Sigmoid colon (tissue), 7 donors: Measurements from ENCODE around the gene ROPN1. TPM values are rescaled to one million over a fixed set of nuclear protein-coding genes. Genes with fewer than 3 reads are reported as not detected.

ENCODE experiments used
- DNase-seq: peaks from one replicate; pipeline ENCODE4 v3.0.0-alpha.2; 2019
- H3K27ac ChIP-seq, 4 donors: fragments of 200-600 bp; sonication (generic); one replicate each; pipeline ENCODE4 v1.5.1; 2016 to 2019; ENCODE audit warnings: mild to moderate bottlenecking in 1 of 4
- H3K27me3 ChIP-seq, 3 donors: fragments of 200-600 bp; sonication (generic); one replicate each; pipeline ENCODE4 v1.5.1; 2019; ENCODE audit warnings: mild to moderate bottlenecking in 1 of 3
- H3K36me3 ChIP-seq, 4 donors: fragments of 200-600 bp; sonication (generic); one replicate each; pipeline ENCODE4 v1.5.1; 2016 to 2019
- H3K4me1 ChIP-seq, 4 donors: fragments of 200-600 bp; sonication (generic); one replicate each; pipeline ENCODE4 v1.5.1; 2017 to 2019
- H3K4me3 ChIP-seq, 4 donors: fragments of 200-600 bp; sonication (generic); one replicate each; pipeline ENCODE4 v1.5.1; 2017 to 2019; ENCODE audit warnings: mild to moderate bottlenecking in 2 of 4, moderate library complexity in 1 of 4
- H3K9me3 ChIP-seq, 4 donors: fragments of 200-600 bp in 3 of 4; sonication (generic) in 3 of 4; one replicate each; pipeline versions ENCODE4 v1.5.1 to v1.6.1; 2013 to 2019
- EP300 ChIP-seq, 4 donors: sonication (generic); formaldehyde crosslinking; IDR thresholded peaks; one replicate each; pipeline ENCODE4 v1.6.1; 2017; ENCODE audit warnings: antibody characterized with exemption in 4 of 4
- POLR2A ChIP-seq, 2 donors: fragments of 450-650 bp; IDR thresholded peaks; one replicate each; pipeline ENCODE4 v1.6.1; 2016; ENCODE audit warnings: antibody characterized with exemption in 2 of 2, mild to moderate bottlenecking in 2 of 2, moderate library complexity in 2 of 2
- POLR2AphosphoS5 ChIP-seq, 4 donors: sonication (generic); formaldehyde crosslinking; IDR thresholded peaks; one replicate each; pipeline ENCODE4 v1.6.1; 2017; ENCODE audit warnings: antibody characterized with exemption in 4 of 4
- WGBS, 2 donors: extraction: QIAGEN DNeasy Blood & Tissue Kit; methylation state at CpG; one replicate each; pipeline ENCODE4 v1.1.7; 2013; 5-methylcytosine and 5-hydroxymethylcytosine counted together
- intact Hi-C: fragments of 100-400 bp; cut with DNase I; formaldehyde crosslinking; loops from one replicate; pipeline ENCODE4 v1.15.1; 2023
- polyA plus RNA-seq, 3 donors: library from polyadenylated mRNA; stranded (reverse); fragments of 200-250 nt; gene quantifications; one replicate each; pipeline ENCODE4 v1.2.3, GENCODE V29; 2013
- total RNA-seq, 4 donors: library from RNA; depleted of rRNA; stranded (reverse); fragments of >200 nt; gene quantifications; one replicate each; pipeline ENCODE4 v1.1.0, GENCODE V29; 2016
- TF ChIP-seq, protein P1 (sequence below), 4 experiments: fragments of 450-650 bp in 3 of 4; fragments of 200-600 bp in 1 of 4; IDR thresholded peaks; one replicate each; pipeline ENCODE4 v1.5.1; 2016 to 2019; ENCODE audit warnings: antibody characterized with exemption in 4 of 4, mild to moderate bottlenecking in 3 of 4, moderate library complexity in 2 of 4
- donor health status: healthy with polysubstance abuse.
- donor health status: Bipolar disorder and iron deficiency.
- donor health status: healthy.

The ROPN1 gene
- total and polyA plus RNA-seq, 7 donors, result 0.44 to 1.8 (median 1.2) TPM; not detected in 4

DNA sequence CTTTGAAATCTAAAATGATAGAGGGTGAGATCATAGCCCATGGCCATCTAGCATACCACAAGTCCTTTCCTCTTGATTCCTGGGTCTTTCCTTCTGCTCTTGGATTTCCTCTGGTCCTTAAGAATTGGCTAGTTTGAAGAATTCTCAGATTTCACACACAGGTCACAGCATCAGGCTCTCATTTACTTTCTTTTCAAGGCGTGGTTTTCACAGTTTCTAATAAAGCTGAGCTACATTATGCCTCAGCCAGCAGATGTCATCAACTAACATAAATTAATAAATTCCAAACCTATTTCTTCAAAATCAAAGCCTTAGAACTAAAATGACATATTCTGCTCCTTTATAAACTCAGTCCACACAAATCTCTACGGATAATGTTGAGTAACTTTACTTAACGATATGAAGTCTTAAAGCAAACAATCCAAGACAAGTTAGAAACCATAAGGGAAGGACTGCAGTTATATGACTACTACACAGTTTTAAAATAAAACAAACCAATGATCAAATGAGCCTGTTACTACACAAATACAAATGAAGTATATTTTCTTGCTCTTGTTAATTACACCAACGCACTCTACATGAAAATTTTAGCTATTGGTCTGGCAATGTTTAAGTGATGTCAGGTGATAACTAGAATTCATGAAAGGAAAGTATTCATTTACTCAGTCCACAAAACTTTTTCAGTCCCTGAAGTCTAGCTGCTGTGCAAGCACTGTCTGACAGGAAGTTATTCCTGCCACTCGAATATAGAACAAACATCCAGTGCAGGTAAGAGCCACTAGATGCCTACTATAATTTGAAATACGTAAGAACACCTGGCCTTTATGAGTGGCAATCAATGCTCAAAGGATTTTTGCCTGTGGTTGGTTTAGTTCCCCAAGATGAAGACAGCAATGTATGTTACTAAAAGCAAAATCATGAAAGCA is 40.1 kb downstream of the ROPN1 start:
- Histone ChIP-seq H3K27me3 (no peaks in the 10 kb centered on the region), H3K4me1 (no peaks in the 10 kb centered on the region), H3K9me3 (no peaks in the 10 kb centered on the region), H3K36me3 (peaks cover 0 to 69% (median 19%) of the 10 kb centered on the region in 4 donors), H3K4me3 (no peak overlapping the region), H3K27ac (no peak overlapping the region)
- TF ChIP-seq EP300 (IDR thresholded peaks at IDR 0.05), result no peak
- TF ChIP-seq, protein P1, sequence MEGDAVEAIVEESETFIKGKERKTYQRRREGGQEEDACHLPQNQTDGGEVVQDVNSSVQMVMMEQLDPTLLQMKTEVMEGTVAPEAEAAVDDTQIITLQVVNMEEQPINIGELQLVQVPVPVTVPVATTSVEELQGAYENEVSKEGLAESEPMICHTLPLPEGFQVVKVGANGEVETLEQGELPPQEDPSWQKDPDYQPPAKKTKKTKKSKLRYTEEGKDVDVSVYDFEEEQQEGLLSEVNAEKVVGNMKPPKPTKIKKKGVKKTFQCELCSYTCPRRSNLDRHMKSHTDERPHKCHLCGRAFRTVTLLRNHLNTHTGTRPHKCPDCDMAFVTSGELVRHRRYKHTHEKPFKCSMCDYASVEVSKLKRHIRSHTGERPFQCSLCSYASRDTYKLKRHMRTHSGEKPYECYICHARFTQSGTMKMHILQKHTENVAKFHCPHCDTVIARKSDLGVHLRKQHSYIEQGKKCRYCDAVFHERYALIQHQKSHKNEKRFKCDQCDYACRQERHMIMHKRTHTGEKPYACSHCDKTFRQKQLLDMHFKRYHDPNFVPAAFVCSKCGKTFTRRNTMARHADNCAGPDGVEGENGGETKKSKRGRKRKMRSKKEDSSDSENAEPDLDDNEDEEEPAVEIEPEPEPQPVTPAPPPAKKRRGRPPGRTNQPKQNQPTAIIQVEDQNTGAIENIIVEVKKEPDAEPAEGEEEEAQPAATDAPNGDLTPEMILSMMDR (IDR thresholded peaks at IDR 0.05), result no peak
- TF ChIP-seq POLR2A (IDR thresholded peaks at IDR 0.05), result no peak
- no peak for TF ChIP-seq POLR2AphosphoS5 (IDR thresholded peaks at IDR 0.05)
- 18 to 68% methylated on average over 6 of the region's 6 CpGs for WGBS, 2 donors
- intact Hi-C loops, result no loop called here
- DNase-seq, result no peak

DNA sequence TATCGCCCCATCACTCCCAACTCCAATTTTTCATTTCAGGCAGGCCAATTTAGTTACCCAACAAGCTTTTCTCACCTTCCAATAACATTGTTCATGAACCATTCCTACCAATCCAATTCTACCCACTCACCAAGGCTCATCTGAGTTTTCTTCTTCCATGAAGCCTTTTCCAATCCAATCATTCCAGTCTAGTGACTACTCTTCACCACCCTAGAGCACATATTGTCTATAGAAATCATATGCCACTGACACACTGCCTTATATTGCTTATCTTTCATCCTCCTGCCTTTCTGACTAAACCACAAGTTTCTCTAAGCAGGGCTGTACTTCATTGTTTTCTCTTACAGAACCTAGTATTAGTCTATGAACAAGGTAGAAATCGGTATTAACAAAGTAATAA is 42.3 kb downstream of the ROPN1 start:
- 96 to 98% methylated on average over 2 of the region's 2 CpGs for whole genome bisulfite sequencing, 2 donors
- intact Hi-C loops, result no loop called here
- H3K36me3 ChIP-seq, result peaks cover 0 to 58% (median 16%) of the 10 kb centered on the region in 4 donors

DNA sequence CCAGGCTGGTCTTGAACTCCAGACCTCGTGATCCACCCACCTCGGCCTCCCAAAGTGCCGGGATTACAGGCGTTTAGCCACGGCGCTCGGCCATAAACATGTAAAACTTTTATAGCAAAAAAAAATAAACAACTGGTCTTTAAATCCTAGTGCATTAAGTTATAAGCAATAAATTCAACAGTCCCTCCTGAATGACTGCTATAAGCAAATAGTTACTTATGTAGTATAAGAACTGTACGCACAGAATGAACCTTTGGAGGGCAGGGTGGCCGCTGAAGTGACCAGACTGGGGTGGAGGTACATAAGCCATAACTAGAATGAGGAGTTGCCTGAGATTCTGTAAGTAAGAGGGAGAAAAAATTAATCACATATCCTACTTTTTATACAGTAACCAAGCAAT is 43.5 kb downstream of the ROPN1 start:
- DNase-seq, result no peak
- Histone ChIP-seq H3K9me3 (no peaks in the 10 kb centered on the region), H3K4me3 (no peak overlapping the region), H3K27ac (no peak overlapping the region), H3K4me1 (no peaks in the 10 kb centered on the region), H3K36me3 (peaks cover 0 to 58% (median 16%) of the 10 kb centered on the region in 4 donors), H3K27me3 (no peaks in the 10 kb centered on the region)
- WGBS, 2 donors, result 20 to 73% methylated on average over 9 of the region's 9 CpGs
- TF ChIP-seq, protein P1 (IDR thresholded peaks at IDR 0.05), result no peak
- TF ChIP-seq POLR2A (IDR thresholded peaks at IDR 0.05) (no peak), POLR2AphosphoS5 (IDR thresholded peaks at IDR 0.05) (no peak), EP300 (IDR thresholded peaks at IDR 0.05) (no peak)
- intact Hi-C loops, result no loop called here

More for the DNA sequence above, 42.3 kb downstream of the ROPN1 start:
- Histone ChIP-seq H3K4me1 (no peaks in the 10 kb centered on the region), H3K9me3 (no peaks in the 10 kb centered on the region), H3K27ac (no peak overlapping the region), H3K27me3 (no peaks in the 10 kb centered on the region), H3K4me3 (no peak overlapping the region)
- TF ChIP-seq EP300 (IDR thresholded peaks at IDR 0.05), result no peak
- no peak for TF ChIP-seq POLR2A (IDR thresholded peaks at IDR 0.05)
- DNase-seq, result no peak

DNA sequence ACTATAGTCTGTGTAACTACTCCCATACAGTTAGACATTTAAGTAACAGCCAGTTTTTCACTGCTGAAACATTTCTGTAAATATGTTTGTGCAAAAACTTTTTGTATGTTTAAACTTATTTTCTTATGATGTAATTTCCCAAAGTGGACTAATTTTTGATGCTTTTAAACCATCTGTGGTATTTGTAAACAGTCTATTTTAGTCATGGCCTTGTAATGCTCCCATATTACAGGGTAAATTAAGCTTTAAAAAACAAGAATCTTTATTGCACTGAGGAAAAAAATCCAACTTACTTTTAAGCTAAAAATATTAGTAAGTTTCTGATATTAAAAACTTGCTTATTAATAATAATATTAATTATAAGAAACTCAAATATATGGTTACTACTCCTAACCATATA is 44.4 kb downstream of the ROPN1 start:
- no peak for TF ChIP-seq POLR2A (IDR thresholded peaks at IDR 0.05)
- no peak for TF ChIP-seq EP300 (IDR thresholded peaks at IDR 0.05)
- TF ChIP-seq POLR2AphosphoS5 (IDR thresholded peaks at IDR 0.05), result no peak
- TF ChIP-seq, protein P1 (IDR thresholded peaks at IDR 0.05), result no peak
- no peak overlapping the region for H3K4me3 ChIP-seq
- no peaks in the 10 kb centered on the region for H3K27me3 ChIP-seq
- H3K4me1 ChIP-seq, result no peaks in the 10 kb centered on the region
- H3K36me3 ChIP-seq, result peaks cover 0 to 52% (median 15%) of the 10 kb centered on the region in 4 donors
- no peak for DNase-seq
- H3K27ac ChIP-seq, result no peak overlapping the region
- H3K9me3 ChIP-seq, result no peaks in the 10 kb centered on the region
- intact Hi-C loops, result no loop called here

DNA sequence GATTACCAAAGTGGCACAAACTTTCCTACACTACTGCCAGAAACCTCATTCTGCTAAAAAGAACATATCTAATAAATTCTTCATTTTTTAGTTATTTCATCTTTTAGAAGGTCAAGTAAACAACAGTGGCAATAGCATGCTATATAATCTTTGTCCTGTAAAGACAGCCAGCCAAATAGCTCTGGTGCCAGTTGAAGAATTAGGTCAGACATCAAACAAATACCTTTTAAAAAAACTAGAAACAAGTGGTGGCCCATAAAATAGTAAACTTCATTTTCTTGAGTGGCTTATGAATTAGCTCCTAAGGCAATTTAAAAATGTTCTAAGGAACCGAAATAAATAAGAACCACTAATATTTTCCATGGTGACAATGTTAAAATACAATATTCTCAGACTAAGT is 50.4 kb downstream of the ROPN1 start:
- intact Hi-C loops, result no loop called here
- peaks cover 0 to 19% (median 6%) of the 10 kb centered on the region in 4 donors for H3K36me3 ChIP-seq
- 56 to 87% methylated on average over 1 of the region's 1 CpG for WGBS, 2 donors
- H3K27me3 ChIP-seq, result no peaks in the 10 kb centered on the region
- no peak for DNase-seq
- H3K4me1 ChIP-seq, result no peaks in the 10 kb centered on the region
- no peaks in the 10 kb centered on the region for H3K9me3 ChIP-seq
- TF ChIP-seq EP300 (IDR thresholded peaks at IDR 0.05) (no peak), POLR2A (IDR thresholded peaks at IDR 0.05) (no peak), POLR2AphosphoS5 (IDR thresholded peaks at IDR 0.05) (no peak)
- TF ChIP-seq, protein P1 (IDR thresholded peaks at IDR 0.05), result no peak
- H3K4me3 ChIP-seq, result no peak overlapping the region
- H3K27ac ChIP-seq, result no peak overlapping the region
